Activated naive CD8-positive, alpha-beta T cell (primary cell): ENCODE data around the gene CCDC38.
A peak's percentile ranks its signal among the peaks of the same experiment; 100 is the strongest.

Experiments
- H3K27ac Mint-ChIP-seq: one replicate; pipeline ENCODE4 v1.8.0; 2021; ENCODE audit warnings: mixed read lengths
- H3K27me3 Mint-ChIP-seq: one replicate; pipeline ENCODE4 v1.8.0; 2021; ENCODE audit warnings: mixed read lengths
- H3K36me3 Mint-ChIP-seq: one replicate; pipeline ENCODE4 v1.8.0; 2021; ENCODE audit warnings: mixed read lengths
- H3K4me1 Mint-ChIP-seq: one replicate; pipeline ENCODE4 v1.8.0; 2021; ENCODE audit warnings: low read depth, mixed read lengths
- H3K4me3 Mint-ChIP-seq: one replicate; pipeline ENCODE4 v1.8.0; 2021; ENCODE audit warnings: mild to moderate bottlenecking, mixed read lengths
- H3K9me3 Mint-ChIP-seq: one replicate; pipeline ENCODE4 v1.8.0; 2021; ENCODE audit warnings: low read depth, mixed read lengths

The CCDC38 gene

GRCh38 chr12:95881331-95881955 lies 61.0 kb downstream of the CCDC38 start:
- Mint-ChIP-seq H3K4me1 (no peaks in the 10 kb centered on the region), H3K27me3 (no peaks in the 10 kb centered on the region), H3K4me3 (no peak overlapping the region), H3K9me3 (no peaks in the 10 kb centered on the region), H3K27ac (no peak overlapping the region), H3K36me3 (peaks cover 2% of the 10 kb centered on the region)

GRCh38 chr12:95880895-95881294 lies 61.5 kb downstream of the CCDC38 start:
- peaks cover 2% of the 10 kb centered on the region for H3K36me3 Mint-ChIP-seq
- no peak overlapping the region for H3K27ac Mint-ChIP-seq
- H3K4me3 Mint-ChIP-seq: no peak overlapping the region
- H3K9me3 Mint-ChIP-seq: no peaks in the 10 kb centered on the region
- H3K27me3 Mint-ChIP-seq: no peaks in the 10 kb centered on the region
- H3K4me1 Mint-ChIP-seq: no peaks in the 10 kb centered on the region

GRCh38 chr12:95877622-95878021 lies 64.8 kb downstream of the CCDC38 start:
- Mint-ChIP-seq H3K4me1 (no peaks in the 10 kb centered on the region), H3K36me3 (peaks cover 11% of the 10 kb centered on the region), H3K27me3 (no peaks in the 10 kb centered on the region), H3K27ac (no peak overlapping the region), H3K9me3 (no peaks in the 10 kb centered on the region), H3K4me3 (no peak overlapping the region)

- no peak overlapping the region for H3K4me3 Mint-ChIP-seq
Observed at GRCh38 chr12:95874452-95874851, 68.0 kb downstream of the CCDC38 start.

GRCh38 chr12:95870897-95871296 lies 71.5 kb downstream of the CCDC38 start:
- H3K9me3 Mint-ChIP-seq: no peaks in the 10 kb centered on the region
- peaks cover 6% of the 10 kb centered on the region for H3K4me1 Mint-ChIP-seq
- H3K36me3 Mint-ChIP-seq: peaks cover 21% of the 10 kb centered on the region
- H3K27me3 Mint-ChIP-seq: no peaks in the 10 kb centered on the region
- no peak overlapping the region for H3K4me3 Mint-ChIP-seq
- H3K27ac Mint-ChIP-seq: no peak overlapping the region

More at GRCh38 chr12:95874452-95874851, 68.0 kb downstream of the CCDC38 start:
- Mint-ChIP-seq H3K27me3 (no peaks in the 10 kb centered on the region), H3K27ac (no peak overlapping the region), H3K36me3 (peaks cover 15% of the 10 kb centered on the region), H3K4me1 (peaks cover 1% of the 10 kb centered on the region), H3K9me3 (no peaks in the 10 kb centered on the region)

GRCh38 chr12:95863337-95863736 lies 79.1 kb downstream of the CCDC38 start:
- H3K27me3 Mint-ChIP-seq: no peaks in the 10 kb centered on the region

GRCh38 chr12:95862038-95862437 lies 80.4 kb downstream of the CCDC38 start:
- H3K9me3 Mint-ChIP-seq: no peaks in the 10 kb centered on the region
- peaks cover 6% of the 10 kb centered on the region for H3K27me3 Mint-ChIP-seq
- H3K4me3 Mint-ChIP-seq: peak overlapping the region; percentile 10
- peaks cover 27% of the 10 kb centered on the region for H3K4me1 Mint-ChIP-seq
- H3K36me3 Mint-ChIP-seq: peaks cover 21% of the 10 kb centered on the region
- H3K27ac Mint-ChIP-seq: no peak overlapping the region

More at GRCh38 chr12:95863337-95863736, 79.1 kb downstream of the CCDC38 start:
- Mint-ChIP-seq H3K27ac (no peak overlapping the region), H3K4me1 (peaks cover 24% of the 10 kb centered on the region), H3K9me3 (no peaks in the 10 kb centered on the region), H3K4me3 (no peak overlapping the region), H3K36me3 (peaks cover 21% of the 10 kb centered on the region)

- Mint-ChIP-seq H3K27ac (no peak overlapping the region), H3K36me3 (peaks cover 21% of the 10 kb centered on the region), H3K4me3 (no peak overlapping the region), H3K9me3 (no peaks in the 10 kb centered on the region), H3K27me3 (peaks cover 6% of the 10 kb centered on the region), H3K4me1 (peaks cover 27% of the 10 kb centered on the region)
Observed at GRCh38 chr12:95859947-95860850, 82.2 kb downstream of the CCDC38 start.

- no peak overlapping the region for H3K27ac Mint-ChIP-seq
- H3K36me3 Mint-ChIP-seq: peaks cover 21% of the 10 kb centered on the region
- no peak overlapping the region for H3K4me3 Mint-ChIP-seq
- peaks cover 6% of the 10 kb centered on the region for H3K27me3 Mint-ChIP-seq
- peaks cover 31% of the 10 kb centered on the region for H3K4me1 Mint-ChIP-seq
- H3K9me3 Mint-ChIP-seq: no peaks in the 10 kb centered on the region
Observed at GRCh38 chr12:95859344-95859816, 83.0 kb downstream of the CCDC38 start.

- H3K36me3 Mint-ChIP-seq: peaks cover 19% of the 10 kb centered on the region
- H3K4me1 Mint-ChIP-seq: peaks cover 29% of the 10 kb centered on the region
- H3K9me3 Mint-ChIP-seq: no peaks in the 10 kb centered on the region
- peaks cover 6% of the 10 kb centered on the region for H3K27me3 Mint-ChIP-seq
- H3K27ac Mint-ChIP-seq: no peak within 1 kb of the TSS
- no peak within 1 kb of the TSS for H3K4me3 Mint-ChIP-seq
Observed at GRCh38 chr12:95858451-95859343, 83.7 kb downstream of the CCDC38 start, which contains the start of gene SNRPF. Gene SNRPF (plus strand): TSS chr12:95858952. CDS start chr12:95859074, 122 bp downstream.

GRCh38 chr12:95857799-95858198 lies 84.6 kb downstream of the CCDC38 start:
- H3K27ac Mint-ChIP-seq: no peak overlapping the region
- no peak overlapping the region for H3K4me3 Mint-ChIP-seq
- H3K4me1 Mint-ChIP-seq: peaks cover 22% of the 10 kb centered on the region
- no peaks in the 10 kb centered on the region for H3K9me3 Mint-ChIP-seq
- H3K36me3 Mint-ChIP-seq: peaks cover 11% of the 10 kb centered on the region
- H3K27me3 Mint-ChIP-seq: peaks cover 6% of the 10 kb centered on the region

- H3K4me3 Mint-ChIP-seq: no peak overlapping the region
- H3K27ac Mint-ChIP-seq: no peak overlapping the region
- peaks cover 9% of the 10 kb centered on the region for H3K36me3 Mint-ChIP-seq
- H3K9me3 Mint-ChIP-seq: no peaks in the 10 kb centered on the region
- peaks cover 20% of the 10 kb centered on the region for H3K4me1 Mint-ChIP-seq
- H3K27me3 Mint-ChIP-seq: peaks cover 6% of the 10 kb centered on the region
Observed at GRCh38 chr12:95857156-95857555, 85.3 kb downstream of the CCDC38 start.

- Mint-ChIP-seq H3K27me3 (peaks cover 1% of the 10 kb centered on the region), H3K36me3 (no peaks in the 10 kb centered on the region), H3K4me3 (no peak overlapping the region), H3K9me3 (no peaks in the 10 kb centered on the region), H3K27ac (no peak overlapping the region), H3K4me1 (peaks cover 8% of the 10 kb centered on the region)
Observed at GRCh38 chr12:95852133-95852532, 90.3 kb downstream of the CCDC38 start.

GRCh38 chr12:95851606-95852005 lies 90.8 kb downstream of the CCDC38 start:
- Mint-ChIP-seq H3K4me1 (peaks cover 8% of the 10 kb centered on the region), H3K4me3 (no peak overlapping the region), H3K9me3 (no peaks in the 10 kb centered on the region), H3K36me3 (no peaks in the 10 kb centered on the region), H3K27ac (no peak overlapping the region), H3K27me3 (peaks cover 1% of the 10 kb centered on the region)
